HL-60 (cell line): ENCODE results near the gene MAPT.

Experiments used
- DNase-seq, 2 experiments: peaks; one replicate each; pipeline ENCODE4 v3.0.0-alpha.2; 2010 to 2020; ENCODE audit warnings: low read depth in 1 of 2, low spot score in 1 of 2
- H3K27ac ChIP-seq: fragments of 250-450 bp; sonication (Bioruptor Pico); replicated peaks from 2 replicates; pipeline ENCODE4 v1.5.1; 2020; ENCODE audit warnings: mild to moderate bottlenecking, moderate library complexity
- H3K27me3 ChIP-seq: fragments of 250-450 bp; sonication (Bioruptor Pico); 2 replicates; pipeline ENCODE4 v1.5.1; 2021; ENCODE audit warnings: mild to moderate bottlenecking, moderate library complexity; ENCODE audit not compliant: insufficient read depth, poor library complexity, severe bottlenecking
- H3K4me3 ChIP-seq: replicated peaks from 2 replicates; pipeline ENCODE4 v1.5.1; 2011; ENCODE audit warnings: mild to moderate bottlenecking, control low read depth, low read length; ENCODE audit not compliant: insufficient read depth
- GABPA ChIP-seq: IDR thresholded peaks from 2 replicates; pipeline ENCODE4 v1.6.1; 2012; ENCODE audit warnings: low read depth
- POLR2AphosphoS5 ChIP-seq: IDR thresholded peaks from 2 replicates; pipeline ENCODE4 v1.6.1; 2012; ENCODE audit warnings: low read depth
- SPI1 ChIP-seq: IDR thresholded peaks from 2 replicates; pipeline ENCODE4 v1.6.1; 2012; ENCODE audit warnings: low read depth, mild to moderate bottlenecking, borderline replicate concordance
- TF ChIP-seq, protein P1 (sequence below): IDR thresholded peaks from 2 replicates; pipeline ENCODE4 v1.6.1; 2012; ENCODE audit warnings: low read depth; ENCODE audit not compliant: insufficient replicate concordance
- TF ChIP-seq, protein P2 (sequence below): IDR thresholded peaks from one replicate; pipeline ENCODE4 v1.5.1; 2011; ENCODE audit warnings: low read length, control low read depth, inconsistent platforms; ENCODE audit not compliant: insufficient read depth

The MAPT gene

DNA sequence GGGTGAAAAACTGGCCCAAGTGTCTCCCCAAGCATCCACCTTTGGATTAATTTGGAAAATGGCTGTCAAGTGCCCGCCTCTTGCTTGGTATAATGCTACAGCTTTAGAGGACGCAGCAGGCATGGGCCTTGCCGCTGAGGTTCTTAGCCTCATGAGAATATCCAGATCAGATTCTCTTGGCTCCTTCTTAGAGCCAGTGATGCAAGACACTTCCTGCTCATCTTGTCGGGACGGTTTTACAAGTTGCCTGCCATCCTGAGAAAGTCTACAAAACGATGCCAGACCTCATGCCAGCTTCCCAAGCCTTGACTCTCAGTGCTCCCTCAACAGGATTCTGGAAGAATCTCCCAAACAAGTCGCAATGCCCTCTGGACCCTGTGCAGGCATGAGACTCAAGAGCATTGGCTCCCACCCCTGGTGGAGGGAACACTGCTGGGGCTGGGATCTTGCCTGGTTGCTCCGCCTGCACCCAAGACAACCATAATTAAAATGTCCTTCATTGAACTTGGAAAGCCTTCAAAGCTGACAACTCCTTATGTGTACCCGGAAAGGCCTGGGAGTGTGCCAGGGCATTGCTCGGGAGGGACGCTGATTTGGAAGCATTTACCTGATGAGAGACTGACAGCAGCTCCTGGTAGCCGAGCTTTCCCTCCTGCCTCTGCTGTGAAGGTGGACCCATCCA is 78.9 kb downstream of the MAPT start:
- Histone ChIP-seq H3K27ac (no peak overlapping the region), H3K27me3 (peaks cover under 1% of the 10 kb centered on the region), H3K4me3 (no peak overlapping the region)
- DNase-seq = no peak
- TF ChIP-seq GABPA = no peak

DNA sequence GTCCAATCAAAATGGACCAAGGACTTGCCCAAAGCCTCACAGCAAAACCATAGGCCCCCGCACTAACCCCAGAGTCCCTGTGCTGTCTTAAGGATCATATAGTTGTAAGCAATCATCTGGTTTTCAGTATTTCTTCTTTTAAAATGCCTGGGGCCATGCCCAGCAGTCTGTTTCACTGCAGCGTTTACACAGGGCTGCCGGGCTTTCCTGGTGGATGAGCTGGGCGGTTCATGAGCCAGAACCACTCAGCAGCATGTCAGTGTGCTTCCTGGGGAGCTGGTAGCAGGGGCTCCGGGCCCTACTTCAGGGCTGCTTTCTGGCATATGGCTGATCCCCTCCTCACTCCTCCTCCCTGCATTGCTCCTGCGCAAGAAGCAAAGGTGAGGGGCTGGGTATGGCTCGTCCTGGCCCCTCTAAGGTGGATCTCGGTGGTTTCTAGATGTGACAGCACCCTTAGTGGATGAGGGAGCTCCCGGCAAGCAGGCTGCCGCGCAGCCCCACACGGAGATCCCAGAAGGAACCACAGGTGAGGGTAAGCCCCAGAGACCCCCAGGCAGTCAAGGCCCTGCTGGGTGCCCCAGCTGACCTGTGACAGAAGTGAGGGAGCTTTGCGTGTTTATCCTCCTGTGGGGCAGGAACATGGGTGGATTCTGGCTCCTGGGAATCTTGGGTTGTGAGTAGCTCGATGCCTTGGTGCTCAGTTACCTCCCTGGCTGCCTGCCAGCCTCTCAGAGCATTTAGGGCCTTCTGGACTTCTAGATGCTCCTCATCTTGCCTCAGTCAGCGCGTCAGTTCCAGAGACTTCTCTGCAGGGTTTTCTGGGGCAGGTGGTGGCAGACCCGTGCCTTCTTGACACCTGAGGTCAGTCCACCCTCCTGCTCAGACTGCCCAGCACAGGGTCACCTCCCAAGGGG is 79.8 kb downstream of the MAPT start:
- no peak overlapping the region for H3K27ac ChIP-seq
- TF ChIP-seq, protein P1, sequence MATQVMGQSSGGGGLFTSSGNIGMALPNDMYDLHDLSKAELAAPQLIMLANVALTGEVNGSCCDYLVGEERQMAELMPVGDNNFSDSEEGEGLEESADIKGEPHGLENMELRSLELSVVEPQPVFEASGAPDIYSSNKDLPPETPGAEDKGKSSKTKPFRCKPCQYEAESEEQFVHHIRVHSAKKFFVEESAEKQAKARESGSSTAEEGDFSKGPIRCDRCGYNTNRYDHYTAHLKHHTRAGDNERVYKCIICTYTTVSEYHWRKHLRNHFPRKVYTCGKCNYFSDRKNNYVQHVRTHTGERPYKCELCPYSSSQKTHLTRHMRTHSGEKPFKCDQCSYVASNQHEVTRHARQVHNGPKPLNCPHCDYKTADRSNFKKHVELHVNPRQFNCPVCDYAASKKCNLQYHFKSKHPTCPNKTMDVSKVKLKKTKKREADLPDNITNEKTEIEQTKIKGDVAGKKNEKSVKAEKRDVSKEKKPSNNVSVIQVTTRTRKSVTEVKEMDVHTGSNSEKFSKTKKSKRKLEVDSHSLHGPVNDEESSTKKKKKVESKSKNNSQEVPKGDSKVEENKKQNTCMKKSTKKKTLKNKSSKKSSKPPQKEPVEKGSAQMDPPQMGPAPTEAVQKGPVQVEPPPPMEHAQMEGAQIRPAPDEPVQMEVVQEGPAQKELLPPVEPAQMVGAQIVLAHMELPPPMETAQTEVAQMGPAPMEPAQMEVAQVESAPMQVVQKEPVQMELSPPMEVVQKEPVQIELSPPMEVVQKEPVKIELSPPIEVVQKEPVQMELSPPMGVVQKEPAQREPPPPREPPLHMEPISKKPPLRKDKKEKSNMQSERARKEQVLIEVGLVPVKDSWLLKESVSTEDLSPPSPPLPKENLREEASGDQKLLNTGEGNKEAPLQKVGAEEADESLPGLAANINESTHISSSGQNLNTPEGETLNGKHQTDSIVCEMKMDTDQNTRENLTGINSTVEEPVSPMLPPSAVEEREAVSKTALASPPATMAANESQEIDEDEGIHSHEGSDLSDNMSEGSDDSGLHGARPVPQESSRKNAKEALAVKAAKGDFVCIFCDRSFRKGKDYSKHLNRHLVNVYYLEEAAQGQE = no peak
- TF ChIP-seq, protein P2, sequence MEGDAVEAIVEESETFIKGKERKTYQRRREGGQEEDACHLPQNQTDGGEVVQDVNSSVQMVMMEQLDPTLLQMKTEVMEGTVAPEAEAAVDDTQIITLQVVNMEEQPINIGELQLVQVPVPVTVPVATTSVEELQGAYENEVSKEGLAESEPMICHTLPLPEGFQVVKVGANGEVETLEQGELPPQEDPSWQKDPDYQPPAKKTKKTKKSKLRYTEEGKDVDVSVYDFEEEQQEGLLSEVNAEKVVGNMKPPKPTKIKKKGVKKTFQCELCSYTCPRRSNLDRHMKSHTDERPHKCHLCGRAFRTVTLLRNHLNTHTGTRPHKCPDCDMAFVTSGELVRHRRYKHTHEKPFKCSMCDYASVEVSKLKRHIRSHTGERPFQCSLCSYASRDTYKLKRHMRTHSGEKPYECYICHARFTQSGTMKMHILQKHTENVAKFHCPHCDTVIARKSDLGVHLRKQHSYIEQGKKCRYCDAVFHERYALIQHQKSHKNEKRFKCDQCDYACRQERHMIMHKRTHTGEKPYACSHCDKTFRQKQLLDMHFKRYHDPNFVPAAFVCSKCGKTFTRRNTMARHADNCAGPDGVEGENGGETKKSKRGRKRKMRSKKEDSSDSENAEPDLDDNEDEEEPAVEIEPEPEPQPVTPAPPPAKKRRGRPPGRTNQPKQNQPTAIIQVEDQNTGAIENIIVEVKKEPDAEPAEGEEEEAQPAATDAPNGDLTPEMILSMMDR = no peak
- TF ChIP-seq GABPA (no peak), SPI1 (no peak), POLR2AphosphoS5 (no peak)
- DNase-seq = no peak
- no peaks in the 10 kb centered on the region for H3K27me3 ChIP-seq
- H3K4me3 ChIP-seq = no peak overlapping the region

DNA sequence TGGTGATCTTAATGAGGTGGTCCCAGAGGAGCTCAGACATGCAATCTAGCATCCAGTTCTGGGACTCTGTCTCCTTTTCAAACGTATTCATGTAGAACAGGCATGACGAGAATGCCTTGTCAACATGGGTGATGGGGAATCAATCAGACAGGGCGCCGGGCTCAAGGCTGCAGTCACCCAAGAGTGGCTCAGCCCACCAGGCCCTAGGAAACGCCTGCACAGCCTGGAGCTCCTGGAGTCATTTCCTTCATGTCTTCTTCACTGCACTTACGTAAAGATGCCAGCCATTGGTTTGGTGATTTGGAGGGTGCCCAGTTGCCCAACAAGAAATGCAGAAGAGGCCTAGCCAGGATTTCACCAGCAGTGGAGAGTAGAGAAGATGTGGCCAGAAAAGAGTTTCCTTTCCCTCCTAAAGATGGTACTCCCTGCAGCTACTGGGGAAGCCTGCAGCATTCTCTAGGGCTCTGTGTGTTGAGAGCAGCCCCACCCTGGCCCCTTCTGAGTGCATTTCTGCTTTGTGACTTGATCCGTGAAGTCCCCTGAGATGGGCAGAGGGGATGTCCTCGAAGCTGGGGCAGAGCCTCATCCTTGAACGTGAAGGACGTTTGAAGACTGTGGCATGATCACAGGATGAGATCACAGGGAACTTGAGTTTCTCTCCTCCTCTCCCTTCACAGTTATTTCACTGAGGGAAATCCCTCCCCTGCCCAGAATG is 80.7 kb downstream of the MAPT start:
- Histone ChIP-seq H3K27ac (no peak overlapping the region), H3K27me3 (no peaks in the 10 kb centered on the region), H3K4me3 (no peak overlapping the region)
- DNase-seq = no peak
- TF ChIP-seq, protein P2 = no peak
- TF ChIP-seq, protein P1 = no peak
- TF ChIP-seq POLR2AphosphoS5 = no peak
- no peak for TF ChIP-seq GABPA
- no peak for TF ChIP-seq SPI1

DNA sequence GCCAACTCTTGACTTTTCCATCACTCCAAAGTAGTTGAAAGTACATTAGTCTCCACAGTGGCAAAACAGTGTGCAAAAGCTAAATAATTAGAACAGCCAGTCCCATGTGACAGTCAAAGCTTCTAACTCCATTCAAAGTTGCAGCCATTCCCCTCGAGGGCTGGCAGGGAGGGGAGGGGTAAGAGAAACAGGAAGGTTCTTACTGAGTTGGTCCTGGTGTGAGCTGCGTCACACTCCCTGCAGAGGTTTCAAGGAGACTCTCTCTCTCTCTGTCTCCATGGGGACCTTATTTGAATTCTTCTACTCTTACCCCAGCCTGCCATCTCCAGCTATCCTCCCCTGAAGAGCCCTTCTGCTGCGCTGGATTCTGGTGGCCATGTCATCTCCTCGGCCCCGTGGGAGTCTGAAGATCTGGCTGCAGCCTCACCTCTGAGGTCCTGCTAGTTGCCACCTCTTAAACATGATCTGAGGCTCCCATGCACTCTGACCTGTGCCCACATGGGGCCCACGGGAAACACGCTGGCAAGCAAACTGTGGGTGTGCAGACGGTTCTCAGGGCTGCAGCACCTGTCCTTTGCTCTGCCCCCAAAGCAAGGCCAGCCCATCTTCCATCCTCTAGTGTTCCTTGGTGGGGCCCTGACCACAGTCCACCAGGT is 81.4 kb downstream of the MAPT start:
- Histone ChIP-seq H3K27me3 (no peaks in the 10 kb centered on the region), H3K4me3 (no peak overlapping the region), H3K27ac (no peak overlapping the region)
- no peak for DNase-seq
- TF ChIP-seq POLR2AphosphoS5 (no peak), SPI1 (no peak), GABPA (no peak)
- TF ChIP-seq, protein P2 = no peak
- TF ChIP-seq, protein P1 = no peak
